A673 (cell line): ENCODE results near the gene LRRC4C. TPM values are rescaled to one million over a fixed set of nuclear protein-coding genes. Genes with fewer than 3 reads are reported as not detected.

Experiments
- BruUV-seq: library from RNA; stranded (reverse); fragments of 400-500 nt; replicated peaks from 2 replicates; lab custom pipeline; 2021; lab: Mats Ljungman, UMichigan
- CTCF ChIA-PET: fragments of 300-600 bp; sonication (Branson Sonifier 250); formaldehyde crosslinking; loops from one replicate; lab custom pipeline; 2022; ENCODE audit warnings: antibody characterized with exemption; lab: Charles Lee
- POLR2A ChIA-PET: fragments of 300-600 bp; sonication (Branson Sonifier 250); formaldehyde crosslinking; loops from one replicate; lab custom pipeline; 2022; ENCODE audit warnings: antibody characterized with exemption; ENCODE audit not compliant: low non-redundant PET; lab: Charles Lee
- DNase-seq: peaks from one replicate; pipeline ENCODE4 v3.0.0-alpha.2; 2015; ENCODE audit warnings: low spot score
- H3K27ac ChIP-seq: fragments of 200-600 bp; sonication (generic); 2 replicates; pipeline ENCODE4 v1.5.1; 2016; ENCODE audit warnings: mixed run types, low read depth, mild to moderate bottlenecking, mixed read lengths, antibody characterized with exemption, low read length; ENCODE audit not compliant: poor library complexity, severe bottlenecking
- H3K27me3 ChIP-seq: fragments of 200-600 bp; sonication (generic); replicated peaks from 2 replicates; pipeline ENCODE4 v1.6.1; 2017; ENCODE audit warnings: mixed run types, low read depth, mild to moderate bottlenecking, mixed read lengths, antibody characterized with exemption, low read length; ENCODE audit not compliant: insufficient read depth, poor library complexity
- H3K36me3 ChIP-seq: fragments of 200-600 bp; sonication (generic); 2 replicates; pipeline ENCODE4 v1.6.1; 2016; ENCODE audit warnings: mixed run types, mild to moderate bottlenecking, mixed read lengths, antibody characterized with exemption, low read length; ENCODE audit not compliant: insufficient read depth, poor library complexity, severe bottlenecking
- H3K4me1 ChIP-seq: fragments of 200-600 bp; sonication (generic); 2 replicates; pipeline ENCODE4 v1.6.1; 2017; ENCODE audit warnings: mixed run types, mild to moderate bottlenecking, mixed read lengths, antibody characterized with exemption, low read length; ENCODE audit not compliant: insufficient read depth, poor library complexity, severe bottlenecking
- H3K4me3 ChIP-seq: fragments of 200-600 bp; sonication (generic); 2 replicates; pipeline ENCODE4 v1.5.1; 2016; ENCODE audit warnings: low read depth, mixed run types, mild to moderate bottlenecking, mixed read lengths, low read length; ENCODE audit not compliant: poor library complexity, severe bottlenecking
- H3K9me3 ChIP-seq: fragments of 200-600 bp; sonication (generic); 2 replicates; pipeline ENCODE4 v1.6.1; 2016; ENCODE audit warnings: mixed run types, low read depth, mild to moderate bottlenecking, mixed read lengths, antibody characterized with exemption, low read length; ENCODE audit not compliant: poor library complexity, severe bottlenecking
- CTCF ChIP-seq: fragments of 300-800, 200-600 bp; sonication (generic); conservative IDR thresholded peaks from 2 replicates; pipeline ENCODE4 v1.5.1; 2017; ENCODE audit warnings: low read depth, mild to moderate bottlenecking, antibody characterized with exemption, low read length, moderate library complexity, mixed read lengths
- EZH2 ChIP-seq: fragments of 200-600 bp; sonication (generic); IDR thresholded peaks from 2 replicates; pipeline ENCODE4 v1.6.1; 2017; ENCODE audit warnings: borderline replicate concordance, low read depth, mild to moderate bottlenecking, mixed read lengths, antibody characterized with exemption, low read length; ENCODE audit not compliant: poor library complexity, severe bottlenecking
- intact Hi-C: fragments of 100-400 bp; cut with micrococcal nuclease; formaldehyde crosslinking; loops from one replicate; pipeline ENCODE4 v1.10.0; 2022; ENCODE audit not compliant: unreplicated experiment
- total RNA-seq: library from RNA; stranded (reverse); gene quantifications from 2 replicates; pipeline ENCODE4 v1.2.3, GENCODE V29; 2021

The LRRC4C gene
- total RNA-seq, 1 experiment from 2014 or later = 38.3 TPM

GRCh38 chr11:40958707-40959106 is 500.7 kb downstream of the LRRC4C start:
- intact Hi-C loops = no loop called here
- H3K4me1 ChIP-seq = no peaks in the 10 kb centered on the region
- CTCF ChIA-PET = no interaction called here
- no peaks in the 10 kb centered on the region for H3K36me3 ChIP-seq
- no TSS peak for BruUV-seq
- H3K27me3 ChIP-seq = no peaks in the 10 kb centered on the region
- H3K27ac ChIP-seq = no peak overlapping the region
- no peak overlapping the region for H3K4me3 ChIP-seq
- H3K9me3 ChIP-seq = no peaks in the 10 kb centered on the region
- TF ChIP-seq EZH2 (no peak), CTCF (no peak)
- no peak for DNase-seq
- POLR2A ChIA-PET = no interaction called here

- no peaks in the 10 kb centered on the region for H3K4me1 ChIP-seq
- ChIA-PET CTCF (no interaction called here), POLR2A (no interaction called here)
- BruUV-seq = no TSS peak
- intact Hi-C loops = no loop called here
- H3K36me3 ChIP-seq = no peaks in the 10 kb centered on the region
- no peak for DNase-seq
- no peak overlapping the region for H3K27ac ChIP-seq
- no peaks in the 10 kb centered on the region for H3K27me3 ChIP-seq
- peaks cover 12% of the 10 kb centered on the region for H3K9me3 ChIP-seq
- TF ChIP-seq CTCF = no peak
- no peak for TF ChIP-seq EZH2
- H3K4me3 ChIP-seq = no peak overlapping the region
Measured at GRCh38 chr11:40952479-40952878, 507.0 kb downstream of the LRRC4C start.

- no peak for TF ChIP-seq EZH2
- no peak for TF ChIP-seq CTCF
- BruUV-seq = no TSS peak
- CTCF ChIA-PET = no interaction called here
Measured at GRCh38 chr11:40938002-40938401, 521.5 kb downstream of the LRRC4C start.

More at GRCh38 chr11:40938002-40938401, 521.5 kb downstream of the LRRC4C start:
- no peak for DNase-seq
- Histone ChIP-seq H3K4me1 (no peaks in the 10 kb centered on the region), H3K36me3 (no peaks in the 10 kb centered on the region), H3K9me3 (no peaks in the 10 kb centered on the region), H3K4me3 (no peak overlapping the region), H3K27ac (no peak overlapping the region), H3K27me3 (no peaks in the 10 kb centered on the region)
- POLR2A ChIA-PET = no interaction called here
- intact Hi-C loops = no loop called here
